GM21786 (cell line): ENCODE data around the gene UAP1L1.

Experiments
- ATAC-seq: cut with Tn5 transposase; IDR thresholded peaks from one replicate; pipeline ENCODE4 v1.9.1; 2021; ENCODE audit not compliant: unreplicated experiment

The UAP1L1 gene

GRCh38 chr9:137040568-137040967 is 36.7 kb upstream of the UAP1L1 start:
- ATAC-seq, result no peak

GRCh38 chr9:137041124-137041523 is 36.2 kb upstream of the UAP1L1 start:
- no peak for ATAC-seq

GRCh38 chr9:137042751-137043727 is 34.3 kb upstream of the UAP1L1 start:
- no peak for ATAC-seq

- ATAC-seq, result no peak
These were observed 33.3 kb upstream of the UAP1L1 start for GRCh38 chr9:137044037-137044436.

- no peak for ATAC-seq
These were observed 32.7 kb upstream of the UAP1L1 start for GRCh38 chr9:137044502-137045177.

- ATAC-seq, result no peak
These were observed 31.8 kb upstream of the UAP1L1 start for GRCh38 chr9:137045294-137046087.

GRCh38 chr9:137046088-137046787 is 31.1 kb upstream of the UAP1L1 start, which contains the start of gene NPDC1:
Gene NPDC1, minus strand, starts transcription at chr9:137046177. Its CDS starts 188 bp downstream, at chr9:137045989.
- ATAC-seq, result no peak

GRCh38 chr9:137048655-137049543 is 28.4 kb upstream of the UAP1L1 start:
- ATAC-seq, result no peak

- ATAC-seq, result no peak
These were observed 27.5 kb upstream of the UAP1L1 start for GRCh38 chr9:137049544-137050449.

- ATAC-seq, result no peak
These were observed 26.7 kb upstream of the UAP1L1 start for GRCh38 chr9:137050570-137050969.

GRCh38 chr9:137051145-137051724 is 26.1 kb upstream of the UAP1L1 start:
- ATAC-seq, result no peak

- no peak for ATAC-seq
These were observed 25.0 kb upstream of the UAP1L1 start for GRCh38 chr9:137052293-137052692.

- no peak for ATAC-seq
These were observed 24.0 kb upstream of the UAP1L1 start for GRCh38 chr9:137052998-137053943.

GRCh38 chr9:137053944-137054931 is 23.1 kb upstream of the UAP1L1 start, which contains the start of gene ENTPD2:
Gene ENTPD2, minus strand, starts transcription at chr9:137054061. Its CDS starts 64 bp downstream, at chr9:137053997.
- no peak for ATAC-seq

- ATAC-seq, result no peak
These were observed 22.4 kb upstream of the UAP1L1 start for GRCh38 chr9:137054932-137055384.
